Stromal cell of bone marrow (primary cell): ENCODE data around the gene CHRND.
"Not testable (repeated sequence)": the region's sequence is repeated elsewhere in the genome, so short reads cannot be mapped to it uniquely, and the experiment has no call there.

Experiments used
- DNase-seq: peaks from one replicate; pipeline ENCODE4 v3.0.0-alpha.2; 2012; ENCODE audit warnings: low read depth

Gene CHRND

GRCh38 chr2:232528746-232529460 lies 2.9 kb downstream of the CHRND start:
- no peak for DNase-seq

- no peak for DNase-seq
Measured at GRCh38 chr2:232529806-232530547, 4.0 kb downstream of the CHRND start.

- no peak for DNase-seq
Measured at GRCh38 chr2:232530626-232531260, 4.8 kb downstream of the CHRND start.

- no peak for DNase-seq
Measured at GRCh38 chr2:232532419-232532818, 6.5 kb downstream of the CHRND start.

- DNase-seq: not testable (repeated sequence)
Measured at GRCh38 chr2:232532821-232533220, 6.9 kb downstream of the CHRND start.

GRCh38 chr2:232533944-232534710 lies 8.2 kb downstream of the CHRND start:
- DNase-seq: no peak

- DNase-seq: no peak
Measured at GRCh38 chr2:232534940-232535651, 9.1 kb downstream of the CHRND start.

- DNase-seq: no peak
Measured at GRCh38 chr2:232535761-232536530, 10.0 kb downstream of the CHRND start.

GRCh38 chr2:232537079-232537478 lies 11.1 kb downstream of the CHRND start:
- DNase-seq: no peak

- DNase-seq: no peak
Measured at GRCh38 chr2:232537499-232537898, 11.5 kb downstream of the CHRND start.

GRCh38 chr2:232538671-232539070 lies 12.7 kb downstream of the CHRND start:
- DNase-seq: no peak

- no peak for DNase-seq
Measured at GRCh38 chr2:232539298-232540231, 13.6 kb downstream of the CHRND start, which contains the start of gene CHRNG. TSS of gene CHRNG (plus strand) at chr2:232539692. CDS start at chr2:232539748, 56 bp downstream.

- DNase-seq: no peak
Measured at GRCh38 chr2:232540441-232541041, 14.6 kb downstream of the CHRND start.

- no peak for DNase-seq
Measured at GRCh38 chr2:232541195-232541960, 15.4 kb downstream of the CHRND start.

- DNase-seq: no peak
Measured at GRCh38 chr2:232541961-232542714, 16.2 kb downstream of the CHRND start.

GRCh38 chr2:232542715-232543467 lies 16.9 kb downstream of the CHRND start:
- DNase-seq: no peak

- no peak for DNase-seq
Measured at GRCh38 chr2:232543491-232543890, 17.5 kb downstream of the CHRND start.
